CD14-positive monocyte (primary cell): ENCODE data around the gene PLXDC1. TPM values are rescaled to one million over a fixed set of nuclear protein-coding genes. Genes with fewer than 3 reads are reported as not detected.

Experiments
- DNase-seq, 3 donors: peaks; one replicate each; pipeline ENCODE4 v3.0.0-alpha.2; 2011 to 2022
- H2AFZ ChIP-seq: 2 replicates; pipeline ENCODE4 v1.6.0; 2012; ENCODE audit warnings: mild to moderate bottlenecking, low read depth, low read length, inconsistent platforms; ENCODE audit not compliant: insufficient read depth, poor library complexity, severe bottlenecking
- H3K27ac ChIP-seq, 2 donors: 1 replicate in 1 of 2; 2 replicates in 1 of 2; pipeline ENCODE4 v1.5.1; 2012 to 2013; ENCODE audit warnings: low read length in 2 of 2, control low read depth in 1 of 2, inconsistent platforms in 1 of 2, low read depth in 1 of 2, mild to moderate bottlenecking in 1 of 2
- H3K27me3 ChIP-seq, 2 donors: one replicate each; pipeline versions ENCODE4 v1.6.0 to v1.6.1; 2011 to 2013; ENCODE audit warnings: low read length in 2 of 2; ENCODE audit not compliant: control insufficient read depth in 2 of 2, insufficient read depth in 2 of 2
- H3K36me3 ChIP-seq, 2 donors: replicated peaks in 1 of 2; 1 replicate in 1 of 2; 2 replicates in 1 of 2; pipeline versions ENCODE4 v1.5.1 to v1.6.1; 2012 to 2013; ENCODE audit warnings: low read length in 2 of 2, control low read depth in 1 of 2, inconsistent platforms in 1 of 2, mild to moderate bottlenecking in 1 of 2; ENCODE audit not compliant: insufficient read depth in 2 of 2, control insufficient read depth in 1 of 2
- H3K4me1 ChIP-seq, 2 donors: 1 replicate in 1 of 2; 2 replicates in 1 of 2; pipeline versions ENCODE4 v1.5.1 to v1.6.1; 2012 to 2013; ENCODE audit warnings: low read length in 2 of 2, control low read depth in 1 of 2, inconsistent platforms in 1 of 2, mild to moderate bottlenecking in 1 of 2, moderate library complexity in 1 of 2; ENCODE audit not compliant: insufficient read depth in 2 of 2, control insufficient read depth in 1 of 2
- H3K4me2 ChIP-seq: replicated peaks from 2 replicates; pipeline ENCODE3; 2012; ENCODE audit warnings: low read length, moderate library complexity, mild to moderate bottlenecking; ENCODE audit not compliant: poor library complexity, severe bottlenecking; ENCODE audit errors: extremely low read depth
- H3K4me3 ChIP-seq, 3 experiments: fragments of 200-600 bp in 1 of 3; sonication (generic) in 1 of 3; replicated peaks in 1 of 3; 1 replicate in 2 of 3; 2 replicates in 1 of 3; pipeline ENCODE4 v1.5.1; 2011 to 2013; ENCODE audit warnings: low read length in 3 of 3, mild to moderate bottlenecking in 3 of 3, control low read depth in 2 of 3, low read depth in 2 of 3, inconsistent platforms in 1 of 3, moderate library complexity in 1 of 3
- H3K79me2 ChIP-seq: 2 replicates; pipeline ENCODE4 v1.6.0; 2012; ENCODE audit warnings: mild to moderate bottlenecking, control low read depth, inconsistent platforms, low read length, moderate library complexity; ENCODE audit not compliant: insufficient read depth
- H3K9ac ChIP-seq: 2 replicates; pipeline ENCODE4 v1.6.0; 2017; ENCODE audit warnings: low read length, mild to moderate bottlenecking; ENCODE audit not compliant: insufficient read depth, poor library complexity, severe bottlenecking
- H3K9me3 ChIP-seq, 2 donors: replicated peaks in 1 of 2; 1 replicate in 1 of 2; 2 replicates in 1 of 2; pipeline versions ENCODE4 v1.5.1 to v1.6.1; 2012 to 2013; ENCODE audit warnings: low read length in 2 of 2, control low read depth in 1 of 2; ENCODE audit not compliant: control insufficient read depth in 1 of 2, insufficient read depth in 1 of 2
- H4K20me1 ChIP-seq: 2 replicates; pipeline ENCODE4 v1.6.0; 2012; ENCODE audit warnings: mild to moderate bottlenecking, low read length, control low read depth, moderate library complexity; ENCODE audit not compliant: insufficient read depth
- H3K27ac Mint-ChIP-seq, 7 donors: one replicate each; pipeline ENCODE4 v1.8.0; 2020; ENCODE audit warnings: mild to moderate bottlenecking in 7 of 7, mixed read lengths in 7 of 7, moderate library complexity in 6 of 7, inconsistent platforms in 2 of 7
- H3K27me3 Mint-ChIP-seq, 3 donors: one replicate each; pipeline ENCODE4 v1.8.0; 2021 to 2022; ENCODE audit warnings: low read depth in 3 of 3, mild to moderate bottlenecking in 3 of 3, mixed read lengths in 3 of 3, moderate library complexity in 3 of 3, inconsistent platforms in 1 of 3
- H3K36me3 Mint-ChIP-seq, 2 donors: one replicate each; pipeline ENCODE4 v1.8.0; 2020; ENCODE audit warnings: mixed read lengths in 2 of 2, inconsistent platforms in 1 of 2, mild to moderate bottlenecking in 1 of 2
- H3K4me1 Mint-ChIP-seq: one replicate; pipeline ENCODE4 v1.8.0; 2020; ENCODE audit warnings: mild to moderate bottlenecking, mixed read lengths
- H3K4me3 Mint-ChIP-seq, 2 donors: one replicate each; pipeline ENCODE4 v1.8.0; 2020; ENCODE audit warnings: mild to moderate bottlenecking in 2 of 2, mixed read lengths in 2 of 2, moderate library complexity in 1 of 2
- H3K9me3 Mint-ChIP-seq, 7 donors: one replicate each; pipeline ENCODE4 v1.8.0; 2020 to 2022; ENCODE audit warnings: mixed read lengths in 7 of 7, mild to moderate bottlenecking in 6 of 7, moderate library complexity in 6 of 7, inconsistent platforms in 2 of 7
- CTCF ChIP-seq: fragments of 200-600 bp; IDR thresholded peaks from one replicate; pipeline ENCODE4 v1.8.0; 2022; ENCODE audit warnings: antibody characterized with exemption, mild to moderate bottlenecking
- WGBS: methylation state at CpG from one replicate; pipeline ENCODE4 v1.1.5; 2013; ENCODE audit warnings: missing lambda C conversion rate; ENCODE audit not compliant: insufficient coverage; 5-methylcytosine and 5-hydroxymethylcytosine counted together
- intact Hi-C, 2 donors: fragments of 100-400 bp; cut with micrococcal nuclease; formaldehyde crosslinking; loops; one replicate each; pipeline versions ENCODE4 v1.15.0 to v1.15.1; 2023
- polyA plus RNA-seq, 3 donors: library from polyadenylated mRNA; depleted of rRNA in 1 of 3; unstranded in 2 of 3; stranded (reverse) in 1 of 3; fragments of 300-500 nt in 2 of 3; fragments of >200 nt in 1 of 3; fragmentation: Illumina TruSeq in 2 of 3; gene quantifications; 1 replicate in 2 of 3; 2 replicates in 1 of 3; pipeline ENCODE4 v1.2.3, GENCODE V29; 2012 to 2021

The PLXDC1 gene
- polyA plus RNA-seq, 3 donors: 0.21 TPM; not detected in 2

- WGBS: 90% methylated on average over 3 of the region's 6 CpGs
- Histone ChIP-seq H3K9me3 (no peaks in the 10 kb centered on the region), H3K27me3 (no peaks in the 10 kb centered on the region), H3K9ac (no peak overlapping the region), H4K20me1 (no peaks in the 10 kb centered on the region), H2AFZ (no peak overlapping the region), H3K79me2 (no peaks in the 10 kb centered on the region), H3K4me3 (no peak overlapping the region), H3K36me3 (no peaks in the 10 kb centered on the region), H3K4me2 (no peak overlapping the region), H3K27ac (no peak overlapping the region), H3K4me1 (no peaks in the 10 kb centered on the region)
- Mint-ChIP-seq H3K9me3 (no peaks in the 10 kb centered on the region), H3K27me3 (peaks cover 2 to 8% (median 5%) of the 10 kb centered on the region in 3 donors), H3K4me3 (no peak overlapping the region), H3K4me1 (no peaks in the 10 kb centered on the region), H3K36me3 (no peaks in the 10 kb centered on the region), H3K27ac (no peak overlapping the region)
- intact Hi-C loops: loop anchor here in 1 of 2 donors (10.0 kb wide), 1 partner anchor 154 kb away; no protein-coding TSS in a partner anchor
- no peak for TF ChIP-seq CTCF
- DNase-seq: no peak
These were observed 70.9 kb downstream of the PLXDC1 start for GRCh38 chr17:39080421-39081078.

- intact Hi-C loops: loop anchor here in 1 of 2 donors (10.0 kb wide), 1 partner anchor 155 kb away; no protein-coding TSS in a partner anchor
These were observed 71.6 kb downstream of the PLXDC1 start for GRCh38 chr17:39079836-39080235.

More at GRCh38 chr17:39079836-39080235, 71.6 kb downstream of the PLXDC1 start:
- Histone ChIP-seq H3K9ac (no peak overlapping the region), H2AFZ (no peak overlapping the region), H3K27ac (no peak overlapping the region), H3K27me3 (no peaks in the 10 kb centered on the region), H3K4me1 (no peaks in the 10 kb centered on the region), H3K36me3 (no peaks in the 10 kb centered on the region), H4K20me1 (no peaks in the 10 kb centered on the region), H3K9me3 (no peaks in the 10 kb centered on the region), H3K4me3 (no peak overlapping the region), H3K79me2 (no peaks in the 10 kb centered on the region), H3K4me2 (no peak overlapping the region)
- Mint-ChIP-seq H3K27me3 (peaks cover 3 to 8% (median 6%) of the 10 kb centered on the region in 3 donors), H3K9me3 (no peaks in the 10 kb centered on the region), H3K36me3 (no peaks in the 10 kb centered on the region), H3K4me3 (no peak overlapping the region), H3K4me1 (no peaks in the 10 kb centered on the region), H3K27ac (no peak overlapping the region)
- 86% methylated on average over 1 of the region's 1 CpG for WGBS
- DNase-seq: no peak
- no peak for TF ChIP-seq CTCF
